ENCODE data around the gene CAPN15.

GRCh38 chr16:535446-536405 is 8.2 kb downstream of the CAPN15 start:
- no peak for TF ChIP-seq POLR2A (IDR thresholded peaks at IDR 0.05)
- TF ChIP-seq CTCF (IDR thresholded peaks at IDR 0.05 in 8 of 11, conservative IDR thresholded peaks at IDR 0.05 in 3 of 11): no peak
- no peak for TF ChIP-seq POLR2AphosphoS5 (IDR thresholded peaks at IDR 0.05)

Data from spleen (tissue), 7 donors.